HepG2 (cell line): ENCODE measurements around the gene MLST8. TPM values are rescaled to one million over a fixed set of nuclear protein-coding genes. Genes with fewer than 3 reads are reported as not detected.

ENCODE experiments used
- BCL6 ChIP-seq: IDR thresholded peaks from 2 replicates; pipeline ENCODE4 v1.6.1; 2016; ENCODE audit warnings: missing genetic modification reagents, missing compliant biosample characterization
- DR1 ChIP-seq: sonication (generic); formaldehyde crosslinking; IDR thresholded peaks from 2 replicates; pipeline ENCODE4 v1.8.0; 2021; ENCODE audit warnings: mild to moderate bottlenecking, missing genetic modification reagents, inconsistent platforms
- ETV6 ChIP-seq: sonication (generic); formaldehyde crosslinking; conservative IDR thresholded peaks from 2 replicates; pipeline ENCODE4 v1.4.0; 2020; ENCODE audit warnings: missing genetic modification reagents
- HDAC6 ChIP-seq: fragments of 200-600 bp; sonication (generic); IDR thresholded peaks from 2 replicates; pipeline ENCODE4 v1.7.0; 2017; ENCODE audit warnings: mild to moderate bottlenecking, antibody characterized with exemption, low read length, low read depth
- IKZF4 ChIP-seq: sonication (generic); formaldehyde crosslinking; IDR thresholded peaks from 2 replicates; pipeline ENCODE4 v1.5.1; 2020; ENCODE audit warnings: borderline replicate concordance, mild to moderate bottlenecking, low read depth, missing genetic modification reagents; ENCODE audit errors: not compliant biosample characterization
- KDM2A ChIP-seq: sonication (generic); formaldehyde crosslinking; IDR thresholded peaks from 2 replicates; pipeline ENCODE4 v1.4.0; 2020; ENCODE audit warnings: low read depth, missing genetic modification reagents, borderline replicate concordance
- KLF13 ChIP-seq: sonication (generic); formaldehyde crosslinking; IDR thresholded peaks from 2 replicates; pipeline ENCODE4 v1.4.0; 2020; ENCODE audit warnings: mild to moderate bottlenecking, missing genetic modification reagents
- LBX2 ChIP-seq: sonication (generic); formaldehyde crosslinking; IDR thresholded peaks from 2 replicates; pipeline ENCODE4 v1.5.0; 2020; ENCODE audit warnings: missing genetic modification reagents, mild to moderate bottlenecking, borderline replicate concordance
- MAF1 ChIP-seq: sonication (generic); formaldehyde crosslinking; IDR thresholded peaks from 2 replicates; pipeline ENCODE4 v1.5.0; 2020; ENCODE audit warnings: missing genetic modification reagents, borderline replicate concordance
- MAFG ChIP-seq: sonication (generic); formaldehyde crosslinking; IDR thresholded peaks from 2 replicates; pipeline ENCODE4 v1.5.1; 2020; ENCODE audit warnings: mild to moderate bottlenecking, missing genetic modification reagents
- MAZ ChIP-seq, 2 experiments: sonication (generic) in 1 of 2; formaldehyde crosslinking in 1 of 2; IDR thresholded peaks; 2 replicates each; pipeline versions ENCODE4 v1.5.0 to v1.6.1; 2012 to 2020; ENCODE audit warnings: low read depth in 2 of 2, mild to moderate bottlenecking in 2 of 2, borderline replicate concordance in 1 of 2, improper control_type of control experiment in 1 of 2, low read length in 1 of 2, missing genetic modification reagents in 1 of 2, moderate library complexity in 1 of 2
- NR2F6 ChIP-seq, 2 experiments: IDR thresholded peaks; 2 replicates each; pipeline ENCODE4 v1.6.1; 2016; ENCODE audit warnings: antibody characterized with exemption in 1 of 2, mild to moderate bottlenecking in 1 of 2
- PHB2 ChIP-seq: fragments of 450-650 bp; IDR thresholded peaks from 2 replicates; pipeline ENCODE4 v1.6.1; 2018; ENCODE audit not compliant: partially characterized antibody
- POLR2A ChIP-seq, 2 experiments: IDR thresholded peaks; 2 replicates each; pipeline ENCODE4 v1.6.1; 2011; ENCODE audit warnings: low read depth in 2 of 2, low read length in 2 of 2, mild to moderate bottlenecking in 1 of 2, moderate library complexity in 1 of 2; ENCODE audit not compliant: insufficient read depth in 1 of 2
- POLR2AphosphoS5 ChIP-seq: IDR thresholded peaks from 2 replicates; pipeline ENCODE4 v1.6.1; 2012; ENCODE audit warnings: low read depth, low read length
- SRF ChIP-seq: IDR thresholded peaks from 2 replicates; pipeline ENCODE4 v1.6.1; 2011; ENCODE audit warnings: mild to moderate bottlenecking, low read depth, low read length, moderate library complexity
- TBX2 ChIP-seq: sonication (generic); formaldehyde crosslinking; IDR thresholded peaks from 2 replicates; pipeline ENCODE4 v1.5.0; 2020; ENCODE audit warnings: missing genetic modification reagents, mild to moderate bottlenecking, borderline replicate concordance
- ZNF232 ChIP-seq: sonication (generic); formaldehyde crosslinking; IDR thresholded peaks from 2 replicates; pipeline ENCODE4 v1.4.0; 2020; ENCODE audit warnings: missing genetic modification reagents, borderline replicate concordance
- ZNF335 ChIP-seq: sonication (generic); formaldehyde crosslinking; IDR thresholded peaks from 2 replicates; pipeline ENCODE4 v1.4.0; 2020; ENCODE audit warnings: missing genetic modification reagents
- ZNF350 ChIP-seq: sonication (generic); formaldehyde crosslinking; IDR thresholded peaks from 2 replicates; pipeline ENCODE4 v1.4.0; 2020; ENCODE audit warnings: mild to moderate bottlenecking, low read depth, missing genetic modification reagents, borderline replicate concordance
- ZNF589 ChIP-seq: sonication (generic); formaldehyde crosslinking; conservative IDR thresholded peaks from 2 replicates; pipeline ENCODE4 v1.8.0; 2022; ENCODE audit warnings: mild to moderate bottlenecking, moderate library complexity, missing genetic modification reagents
- ZNF598 ChIP-seq: sonication (generic); formaldehyde crosslinking; IDR thresholded peaks from 2 replicates; pipeline ENCODE4 v1.5.1; 2020; ENCODE audit warnings: mild to moderate bottlenecking, missing genetic modification reagents, borderline replicate concordance
- ZNF740 ChIP-seq: sonication (generic); formaldehyde crosslinking; IDR thresholded peaks from 2 replicates; pipeline ENCODE4 v1.4.0; 2020; ENCODE audit warnings: missing genetic modification reagents
- ZNF841 ChIP-seq: sonication (generic); formaldehyde crosslinking; IDR thresholded peaks from 2 replicates; pipeline ENCODE4 v1.8.1; 2023; ENCODE audit warnings: missing genetic modification reagents, borderline replicate concordance
- polyA plus RNA-seq, 8 experiments: library from polyadenylated mRNA; depleted of rRNA in 3 of 8; stranded (reverse) in 7 of 8; unstranded in 1 of 8; fragments of >200 nt; fragmentation: Illumina TruSeq in 4 of 8; extraction: Trizol in 4 of 8; gene quantifications; 2 replicates each; pipeline versions ENCODE4 v1.2.1 to v1.2.3, GENCODE V29; 2011 to 2016; ENCODE audit warnings: low read depth in 4 of 8, missing spikeins in 1 of 8, mixed read lengths in 1 of 8; ENCODE audit not compliant: insufficient read depth in 1 of 8
- total RNA-seq, 5 experiments: library from RNA; depleted of rRNA; stranded (reverse); fragments of >200 nt; fragmentation: Illumina TruSeq; extraction: Trizol; gene quantifications; 2 replicates each; pipeline ENCODE4 v1.2.3, GENCODE V29; 2016; ENCODE audit warnings: low read depth in 1 of 5
- TF ChIP-seq, protein P1 (sequence below): sonication (generic); formaldehyde crosslinking; IDR thresholded peaks from 2 replicates; pipeline ENCODE4 v1.4.0; 2020; ENCODE audit warnings: missing genetic modification reagents
- TF ChIP-seq, protein P2 (sequence below): sonication (generic); formaldehyde crosslinking; IDR thresholded peaks from 2 replicates; pipeline ENCODE4 v1.8.0; 2022; ENCODE audit warnings: mild to moderate bottlenecking, missing genetic modification reagents; ENCODE audit not compliant: insufficient replicate concordance

Gene MLST8
- total and polyA plus RNA-seq, 2 of the 13 experiments (the other 11 are each of a cell fraction or from before 2014, with no cell fraction given), result 30.8 to 72.7 TPM

GRCh38 chr16:2163211-2163881, 41.9 kb upstream of the MLST8 start (continued):
- TF ChIP-seq, protein P1, sequence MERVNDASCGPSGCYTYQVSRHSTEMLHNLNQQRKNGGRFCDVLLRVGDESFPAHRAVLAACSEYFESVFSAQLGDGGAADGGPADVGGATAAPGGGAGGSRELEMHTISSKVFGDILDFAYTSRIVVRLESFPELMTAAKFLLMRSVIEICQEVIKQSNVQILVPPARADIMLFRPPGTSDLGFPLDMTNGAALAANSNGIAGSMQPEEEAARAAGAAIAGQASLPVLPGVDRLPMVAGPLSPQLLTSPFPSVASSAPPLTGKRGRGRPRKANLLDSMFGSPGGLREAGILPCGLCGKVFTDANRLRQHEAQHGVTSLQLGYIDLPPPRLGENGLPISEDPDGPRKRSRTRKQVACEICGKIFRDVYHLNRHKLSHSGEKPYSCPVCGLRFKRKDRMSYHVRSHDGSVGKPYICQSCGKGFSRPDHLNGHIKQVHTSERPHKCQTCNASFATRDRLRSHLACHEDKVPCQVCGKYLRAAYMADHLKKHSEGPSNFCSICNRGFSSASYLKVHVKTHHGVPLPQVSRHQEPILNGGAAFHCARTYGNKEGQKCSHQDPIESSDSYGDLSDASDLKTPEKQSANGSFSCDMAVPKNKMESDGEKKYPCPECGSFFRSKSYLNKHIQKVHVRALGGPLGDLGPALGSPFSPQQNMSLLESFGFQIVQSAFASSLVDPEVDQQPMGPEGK (CRISPR knock-in tag), result no peak
- TF ChIP-seq ZNF598 (CRISPR knock-in tag), result no peak
- no peak; the same call in 1 of the 2 replicates for TF ChIP-seq DR1 (CRISPR knock-in tag)
- TF ChIP-seq HDAC6, result no peak
- TF ChIP-seq, protein P2, sequence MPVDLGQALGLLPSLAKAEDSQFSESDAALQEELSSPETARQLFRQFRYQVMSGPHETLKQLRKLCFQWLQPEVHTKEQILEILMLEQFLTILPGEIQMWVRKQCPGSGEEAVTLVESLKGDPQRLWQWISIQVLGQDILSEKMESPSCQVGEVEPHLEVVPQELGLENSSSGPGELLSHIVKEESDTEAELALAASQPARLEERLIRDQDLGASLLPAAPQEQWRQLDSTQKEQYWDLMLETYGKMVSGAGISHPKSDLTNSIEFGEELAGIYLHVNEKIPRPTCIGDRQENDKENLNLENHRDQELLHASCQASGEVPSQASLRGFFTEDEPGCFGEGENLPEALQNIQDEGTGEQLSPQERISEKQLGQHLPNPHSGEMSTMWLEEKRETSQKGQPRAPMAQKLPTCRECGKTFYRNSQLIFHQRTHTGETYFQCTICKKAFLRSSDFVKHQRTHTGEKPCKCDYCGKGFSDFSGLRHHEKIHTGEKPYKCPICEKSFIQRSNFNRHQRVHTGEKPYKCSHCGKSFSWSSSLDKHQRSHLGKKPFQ (CRISPR knock-in tag), result no peak
- no peak; the same call in 1 of the 2 replicates for TF ChIP-seq BCL6 (CRISPR knock-in tag)
- TF ChIP-seq MAF1 (CRISPR knock-in tag), result no peak
- TF ChIP-seq ZNF589 (CRISPR knock-in tag), result no peak
- TF ChIP-seq POLR2AphosphoS5, result no peak
- no peak for TF ChIP-seq PHB2
- peak; percentile 54 for TF ChIP-seq KDM2A (CRISPR knock-in tag)
- TF ChIP-seq ETV6 (CRISPR knock-in tag), result no peak
- TF ChIP-seq MAZ (IDR thresholded peaks at IDR 0.05; ENCODE audit: borderline replicate concordance, low read depth, low read length), result 0 out of 2 replicates have a peak, but pooled peaks have one; percentile 13
- 0 out of 2 replicates have a peak, but pooled peaks have one; percentile 24 for TF ChIP-seq MAZ (CRISPR knock-in tag; IDR thresholded peaks at IDR 0.05; ENCODE audit: low read depth)
- no peak for TF ChIP-seq KLF13 (CRISPR knock-in tag)
- peak; percentile 36 for TF ChIP-seq IKZF4
- TF ChIP-seq ZNF350 (CRISPR knock-in tag), result no peak
- no peak for TF ChIP-seq NR2F6 (IDR thresholded peaks at IDR 0.05)
- peak; percentile 37; the same call in 1 of the 2 replicates for TF ChIP-seq NR2F6 (CRISPR knock-in tag; IDR thresholded peaks at IDR 0.05)
- peak; percentile 31; the same call in 1 of the 2 replicates for TF ChIP-seq TBX2 (CRISPR knock-in tag)
- no peak for TF ChIP-seq ZNF841
- no peak for TF ChIP-seq ZNF232
- no peak for TF ChIP-seq MAFG
- no peak for TF ChIP-seq POLR2A (IDR thresholded peaks at IDR 0.05; ENCODE audit: insufficient read depth in 1 of 2, low read depth in 2 of 2, low read length in 2 of 2)
- TF ChIP-seq SRF, result no peak
- no peak for TF ChIP-seq ZNF740 (CRISPR knock-in tag)
- TF ChIP-seq ZNF335 (CRISPR knock-in tag), result no peak
- no peak for TF ChIP-seq LBX2 (CRISPR knock-in tag)
